Naive thymus-derived CD4-positive, alpha-beta T cell (primary cell): ENCODE results near the gene KIF26B. TPM values are rescaled to one million over a fixed set of nuclear protein-coding genes. Genes with fewer than 3 reads are reported as not detected.
"Not testable (repeated sequence)": the region's sequence is repeated elsewhere in the genome, so short reads cannot be mapped to it uniquely, and the experiment has no call there.

Source experiments
- ATAC-seq: fragments of 150-1000 bp; cut with Tn5 transposase; 2 replicates; pipeline ENCODE4 v1.10.0; 2021; ENCODE audit warnings: mild to moderate bottlenecking, moderate library complexity
- CTCF ChIA-PET: fragments of 350-600 bp; sonication (Branson Sonifier 250); formaldehyde crosslinking; loops from one replicate; lab custom pipeline; 2021; ENCODE audit warnings: antibody characterized with exemption; lab: Charles Lee
- POLR2A ChIA-PET: fragments of 350-600 bp; sonication (Branson Sonifier 250); formaldehyde crosslinking; loops from one replicate; lab custom pipeline; 2021; ENCODE audit warnings: antibody characterized with exemption, inconsistent platforms; lab: Charles Lee
- DNase-seq, 9 donors: peaks; one replicate each; pipeline versions ENCODE4 v3.0.0 to v3.0.0-alpha.2; 2020 to 2022; ENCODE audit warnings: mixed read lengths in 1 of 9
- H3K27ac ChIP-seq: one replicate; pipeline ENCODE4 v1.7.0; 2013; ENCODE audit warnings: mild to moderate bottlenecking, low read depth, low read length, moderate library complexity
- H3K27me3 ChIP-seq, 2 donors: one replicate each; pipeline ENCODE4 v1.7.0; 2013; ENCODE audit warnings: low read length in 2 of 2, mild to moderate bottlenecking in 2 of 2, moderate library complexity in 2 of 2; ENCODE audit not compliant: control insufficient read depth in 2 of 2, insufficient read depth in 2 of 2
- H3K36me3 ChIP-seq, 3 experiments: 1 replicate in 2 of 3; 2 replicates in 1 of 3; pipeline ENCODE4 v1.7.0; 2013; ENCODE audit warnings: low read length in 3 of 3, mild to moderate bottlenecking in 3 of 3, moderate library complexity in 1 of 3; ENCODE audit not compliant: insufficient read depth in 3 of 3, control insufficient read depth in 2 of 3
- H3K4me1 ChIP-seq, 2 donors: one replicate each; pipeline ENCODE4 v1.7.0; 2013; ENCODE audit warnings: low read length in 2 of 2, mild to moderate bottlenecking in 2 of 2, moderate library complexity in 1 of 2; ENCODE audit not compliant: control insufficient read depth in 2 of 2, insufficient read depth in 2 of 2
- H3K4me3 ChIP-seq: 2 replicates; pipeline ENCODE4 v1.7.0; 2013; ENCODE audit warnings: mild to moderate bottlenecking, low read length
- H3K9me3 ChIP-seq, 3 experiments: 1 replicate in 2 of 3; 2 replicates in 1 of 3; pipeline ENCODE4 v1.7.0; 2013; ENCODE audit warnings: low read length in 3 of 3; ENCODE audit not compliant: control insufficient read depth in 2 of 3
- H3K27ac Mint-ChIP-seq, 9 donors: one replicate each; pipeline ENCODE4 v1.8.0; 2020 to 2022; ENCODE audit warnings: mixed read lengths in 9 of 9, mild to moderate bottlenecking in 8 of 9, moderate library complexity in 5 of 9, inconsistent platforms in 2 of 9
- H3K27me3 Mint-ChIP-seq, 5 donors: one replicate each; pipeline ENCODE4 v1.8.0; 2021 to 2022; ENCODE audit warnings: mixed read lengths in 5 of 5, mild to moderate bottlenecking in 1 of 5
- H3K36me3 Mint-ChIP-seq, 5 donors: one replicate each; pipeline ENCODE4 v1.8.0; 2020 to 2022; ENCODE audit warnings: mixed read lengths in 5 of 5, mild to moderate bottlenecking in 3 of 5, inconsistent platforms in 1 of 5
- H3K4me1 Mint-ChIP-seq, 7 donors: one replicate each; pipeline ENCODE4 v1.8.0; 2020 to 2022; ENCODE audit warnings: mixed read lengths in 7 of 7, mild to moderate bottlenecking in 3 of 7, inconsistent platforms in 1 of 7
- H3K4me3 Mint-ChIP-seq, 10 donors: one replicate each; pipeline ENCODE4 v1.8.0; 2020 to 2022; ENCODE audit warnings: mild to moderate bottlenecking in 10 of 10, mixed read lengths in 10 of 10, moderate library complexity in 6 of 10, inconsistent platforms in 2 of 10
- H3K9me3 Mint-ChIP-seq, 11 donors: one replicate each; pipeline ENCODE4 v1.8.0; 2020 to 2022; ENCODE audit warnings: mixed read lengths in 11 of 11, mild to moderate bottlenecking in 4 of 11, inconsistent platforms in 1 of 11, moderate library complexity in 1 of 11
- intact Hi-C, 2 donors: fragments of 100-400 bp; cut with micrococcal nuclease; formaldehyde crosslinking; loops; one replicate each; pipeline ENCODE4 v1.15.1; 2023
- polyA plus RNA-seq, 2 donors: library from polyadenylated mRNA; unstranded; fragments of 300-500 nt; fragmentation: Illumina TruSeq; gene quantifications; one replicate each; pipeline ENCODE4 v1.2.3, GENCODE V29; 2021
- total RNA-seq, 6 experiments: library from RNA in 5 of 6; stranded (reverse) in 5 of 6; gene quantifications; 1 replicate in 5 of 6; 2 replicates in 1 of 6; pipeline ENCODE4 v1.2.3 and lab custom pipeline; 2021 to 2026

Gene KIF26B
- total and polyA plus RNA-seq, 7 experiments from 2014 or later: 0.06 to 0.24 (median 0.21) TPM; not detected in 4

- no peak overlapping the region for H3K4me3 Mint-ChIP-seq
- Histone ChIP-seq H3K36me3 (no peaks in the 10 kb centered on the region), H3K27ac (no peak overlapping the region), H3K27me3 (no peaks in the 10 kb centered on the region), H3K4me1 (no peaks in the 10 kb centered on the region), H3K9me3 (no peaks in the 10 kb centered on the region), H3K4me3 (no peak overlapping the region)
- ATAC-seq: no peak
- intact Hi-C loops: no loop called here
- POLR2A ChIA-PET: no interaction called here
- DNase-seq: no peak
- H3K27ac Mint-ChIP-seq: no peak overlapping the region
- H3K36me3 Mint-ChIP-seq: peaks cover 0 to 6% (median 0%) of the 10 kb centered on the region in 5 donors
- H3K4me1 Mint-ChIP-seq: peaks cover 0 to 1% (median 0%) of the 10 kb centered on the region in 7 donors
- H3K9me3 Mint-ChIP-seq: peaks cover 0 to 6% (median 0%) of the 10 kb centered on the region in 11 donors
- CTCF ChIA-PET: no interaction called here
- H3K27me3 Mint-ChIP-seq: no peaks in the 10 kb centered on the region
Measured at GRCh38 chr1:245702346-245702745, 547.6 kb downstream of the KIF26B start.

GRCh38 chr1:245704341-245704740 lies 549.6 kb downstream of the KIF26B start:
- peaks cover 0 to 1% (median 0%) of the 10 kb centered on the region in 7 donors for H3K4me1 Mint-ChIP-seq
- DNase-seq: no peak
- ChIA-PET CTCF (no interaction called here), POLR2A (no interaction called here)
- no peak for ATAC-seq
- Histone ChIP-seq H3K27ac (no peak overlapping the region), H3K36me3 (no peaks in the 10 kb centered on the region), H3K9me3 (no peaks in the 10 kb centered on the region), H3K27me3 (no peaks in the 10 kb centered on the region), H3K4me1 (no peaks in the 10 kb centered on the region), H3K4me3 (no peak overlapping the region)
- peaks cover 0 to 6% (median 0%) of the 10 kb centered on the region in 11 donors for H3K9me3 Mint-ChIP-seq
- H3K36me3 Mint-ChIP-seq: peaks cover 0 to 4% (median 0%) of the 10 kb centered on the region in 5 donors
- no peak overlapping the region for H3K4me3 Mint-ChIP-seq
- H3K27ac Mint-ChIP-seq: no peak overlapping the region
- no peaks in the 10 kb centered on the region for H3K27me3 Mint-ChIP-seq
- intact Hi-C loops: no loop called here

- no peaks in the 10 kb centered on the region for H3K27me3 ChIP-seq
- Mint-ChIP-seq H3K4me1 (peaks cover 0 to 1% (median 0%) of the 10 kb centered on the region in 7 donors), H3K27me3 (no peaks in the 10 kb centered on the region), H3K4me3 (no peak overlapping the region), H3K36me3 (peaks cover 0 to 4% (median 0%) of the 10 kb centered on the region in 5 donors), H3K9me3 (peaks cover 0 to 6% (median 0%) of the 10 kb centered on the region in 11 donors), H3K27ac (no peak overlapping the region)
- DNase-seq: no peak
- H3K9me3 ChIP-seq: no peaks in the 10 kb centered on the region
- ChIA-PET POLR2A (no interaction called here), CTCF (no interaction called here)
- no peak overlapping the region for H3K27ac ChIP-seq
- no peak for ATAC-seq
- intact Hi-C loops: no loop called here
- H3K36me3 ChIP-seq: no peaks in the 10 kb centered on the region
- H3K4me1 ChIP-seq: no peaks in the 10 kb centered on the region
- no peak overlapping the region for H3K4me3 ChIP-seq
Measured at GRCh38 chr1:245704765-245705164, 550.0 kb downstream of the KIF26B start.

GRCh38 chr1:245707941-245708340 lies 553.2 kb downstream of the KIF26B start:
- DNase-seq (no peak), ATAC-seq (no peak)
- Histone ChIP-seq H3K4me1 (no peaks in the 10 kb centered on the region), H3K4me3 (no peak overlapping the region), H3K9me3 (no peaks in the 10 kb centered on the region), H3K27ac (no peak overlapping the region), H3K27me3 (no peaks in the 10 kb centered on the region), H3K36me3 (no peaks in the 10 kb centered on the region)
- ChIA-PET CTCF (no interaction called here), POLR2A (no interaction called here)
- H3K27ac Mint-ChIP-seq: no peak overlapping the region
- intact Hi-C loops: no loop called here
- peaks cover 0 to 4% (median 0%) of the 10 kb centered on the region in 5 donors for H3K36me3 Mint-ChIP-seq
- H3K4me1 Mint-ChIP-seq: peaks cover 0 to 1% (median 0%) of the 10 kb centered on the region in 7 donors
- peaks cover 0 to 4% (median 0%) of the 10 kb centered on the region in 11 donors for H3K9me3 Mint-ChIP-seq
- H3K4me3 Mint-ChIP-seq: no peak overlapping the region
- H3K27me3 Mint-ChIP-seq: no peaks in the 10 kb centered on the region

- no peaks in the 10 kb centered on the region for H3K4me1 ChIP-seq
- H3K4me1 Mint-ChIP-seq: no peaks in the 10 kb centered on the region
- peaks cover 0 to 2% (median 0%) of the 10 kb centered on the region in 11 donors for H3K9me3 Mint-ChIP-seq
- H3K9me3 ChIP-seq: no peaks in the 10 kb centered on the region
- no peak overlapping the region for H3K4me3 Mint-ChIP-seq
- no peak overlapping the region for H3K27ac Mint-ChIP-seq
- ChIA-PET POLR2A (no interaction called here), CTCF (interaction anchor here (0.7 kb wide), 1 partner anchor 545 kb away, joined by 3 read pairs; no protein-coding TSS in a partner anchor)
- H3K27ac ChIP-seq: no peak overlapping the region
- ATAC-seq: no peak
- no peaks in the 10 kb centered on the region for H3K27me3 ChIP-seq
- no peak overlapping the region for H3K4me3 ChIP-seq
- no peak for DNase-seq
- peaks cover 0 to 5% (median 0%) of the 10 kb centered on the region in 5 donors for H3K27me3 Mint-ChIP-seq
- intact Hi-C loops: no loop called here
- H3K36me3 ChIP-seq: no peaks in the 10 kb centered on the region
- peaks cover 0 to 4% (median 0%) of the 10 kb centered on the region in 5 donors for H3K36me3 Mint-ChIP-seq
Measured at GRCh38 chr1:245710961-245711903, 556.4 kb downstream of the KIF26B start.

GRCh38 chr1:245714027-245714426 lies 559.2 kb downstream of the KIF26B start:
- H3K36me3 Mint-ChIP-seq, POLR2A ChIA-PET, H3K27ac Mint-ChIP-seq, intact Hi-C loops, H3K4me3 ChIP-seq, H3K4me1 Mint-ChIP-seq, H3K27me3 ChIP-seq, H3K4me1 ChIP-seq, ATAC-seq, H3K36me3 ChIP-seq, H3K27me3 Mint-ChIP-seq, H3K27ac ChIP-seq, H3K9me3 ChIP-seq, H3K4me3 Mint-ChIP-seq, DNase-seq, CTCF ChIA-PET, H3K9me3 Mint-ChIP-seq: not testable (repeated sequence)
